Right lobe of liver (tissue), 4 donors: ENCODE measurements around the gene RUNX2.

Experiments
- POLR2A ChIP-seq: fragments of 450-650 bp; IDR thresholded peaks from one replicate; pipeline ENCODE4 v1.6.1; 2017; ENCODE audit warnings: antibody characterized with exemption, mild to moderate bottlenecking
- TF ChIP-seq, protein P1 (sequence below), 4 donors: fragments of 200-600 bp in 3 of 4; fragments of 450-650 bp in 1 of 4; IDR thresholded peaks; one replicate each; pipeline versions ENCODE4 v1.5.1 to v1.8.0; 2016 to 2022; ENCODE audit warnings: antibody characterized with exemption in 4 of 4, mild to moderate bottlenecking in 2 of 4
- donor health status: DM: no; HTN: no; CAD: no.
- donor health status: DM: no; HTN: no; CAD: no.
- donor health status: DM: no; HTN: yes; CAD: no.

DNA sequence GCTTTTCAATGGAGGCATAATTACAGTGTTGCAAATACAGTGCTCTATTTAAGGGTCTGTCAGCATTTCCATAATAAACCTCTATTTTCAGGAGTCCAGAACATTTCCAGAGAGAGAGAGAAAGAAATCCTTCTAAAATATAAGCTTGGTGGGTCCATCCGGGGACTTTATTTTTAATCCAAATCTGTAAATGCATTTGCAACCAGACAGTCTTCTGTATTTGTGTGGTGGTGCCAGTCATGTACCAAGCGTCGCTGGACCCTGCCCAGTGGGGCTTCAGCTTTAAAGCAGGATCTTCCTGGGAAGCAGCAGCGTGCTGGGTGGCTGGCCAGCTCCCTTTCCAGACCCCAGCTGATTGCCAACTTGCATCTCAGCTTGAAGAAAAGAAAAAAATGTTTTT, 306.1 kb downstream of the RUNX2 start:
- TF ChIP-seq, protein P1, sequence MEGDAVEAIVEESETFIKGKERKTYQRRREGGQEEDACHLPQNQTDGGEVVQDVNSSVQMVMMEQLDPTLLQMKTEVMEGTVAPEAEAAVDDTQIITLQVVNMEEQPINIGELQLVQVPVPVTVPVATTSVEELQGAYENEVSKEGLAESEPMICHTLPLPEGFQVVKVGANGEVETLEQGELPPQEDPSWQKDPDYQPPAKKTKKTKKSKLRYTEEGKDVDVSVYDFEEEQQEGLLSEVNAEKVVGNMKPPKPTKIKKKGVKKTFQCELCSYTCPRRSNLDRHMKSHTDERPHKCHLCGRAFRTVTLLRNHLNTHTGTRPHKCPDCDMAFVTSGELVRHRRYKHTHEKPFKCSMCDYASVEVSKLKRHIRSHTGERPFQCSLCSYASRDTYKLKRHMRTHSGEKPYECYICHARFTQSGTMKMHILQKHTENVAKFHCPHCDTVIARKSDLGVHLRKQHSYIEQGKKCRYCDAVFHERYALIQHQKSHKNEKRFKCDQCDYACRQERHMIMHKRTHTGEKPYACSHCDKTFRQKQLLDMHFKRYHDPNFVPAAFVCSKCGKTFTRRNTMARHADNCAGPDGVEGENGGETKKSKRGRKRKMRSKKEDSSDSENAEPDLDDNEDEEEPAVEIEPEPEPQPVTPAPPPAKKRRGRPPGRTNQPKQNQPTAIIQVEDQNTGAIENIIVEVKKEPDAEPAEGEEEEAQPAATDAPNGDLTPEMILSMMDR (IDR thresholded peaks at IDR 0.05) = no peak
- TF ChIP-seq POLR2A = no peak
